ENCODE measurements around the gene ZNF789. TPM values are rescaled to one million over a fixed set of nuclear protein-coding genes. Genes with fewer than 3 reads are reported as not detected.

ZNF789 gene
- total and polyA plus RNA-seq, 2 of the 13 experiments (the other 11 are each of a cell fraction or from before 2014, with no cell fraction given): 19.8 to 25.1 TPM

DNA sequence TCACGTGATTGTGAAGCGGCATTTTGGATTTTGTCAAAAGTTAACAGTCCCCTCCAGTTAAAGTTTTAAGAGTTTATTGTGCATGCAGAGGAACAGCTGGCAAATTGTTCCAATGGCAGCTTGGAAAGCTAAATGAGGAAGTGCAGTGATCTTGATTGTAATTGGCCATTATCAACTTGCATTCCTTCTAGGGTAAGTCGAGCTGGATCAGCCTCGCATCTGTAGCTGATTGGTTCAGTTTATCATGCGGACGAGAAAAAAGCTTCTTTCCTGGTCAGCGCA is 566 bp downstream of the ZNF789 start (continued):
- no peak for TF ChIP-seq CC2D1A (CRISPR knock-in tag; IDR thresholded peaks at IDR 0.05)
- TF ChIP-seq, protein P1, sequence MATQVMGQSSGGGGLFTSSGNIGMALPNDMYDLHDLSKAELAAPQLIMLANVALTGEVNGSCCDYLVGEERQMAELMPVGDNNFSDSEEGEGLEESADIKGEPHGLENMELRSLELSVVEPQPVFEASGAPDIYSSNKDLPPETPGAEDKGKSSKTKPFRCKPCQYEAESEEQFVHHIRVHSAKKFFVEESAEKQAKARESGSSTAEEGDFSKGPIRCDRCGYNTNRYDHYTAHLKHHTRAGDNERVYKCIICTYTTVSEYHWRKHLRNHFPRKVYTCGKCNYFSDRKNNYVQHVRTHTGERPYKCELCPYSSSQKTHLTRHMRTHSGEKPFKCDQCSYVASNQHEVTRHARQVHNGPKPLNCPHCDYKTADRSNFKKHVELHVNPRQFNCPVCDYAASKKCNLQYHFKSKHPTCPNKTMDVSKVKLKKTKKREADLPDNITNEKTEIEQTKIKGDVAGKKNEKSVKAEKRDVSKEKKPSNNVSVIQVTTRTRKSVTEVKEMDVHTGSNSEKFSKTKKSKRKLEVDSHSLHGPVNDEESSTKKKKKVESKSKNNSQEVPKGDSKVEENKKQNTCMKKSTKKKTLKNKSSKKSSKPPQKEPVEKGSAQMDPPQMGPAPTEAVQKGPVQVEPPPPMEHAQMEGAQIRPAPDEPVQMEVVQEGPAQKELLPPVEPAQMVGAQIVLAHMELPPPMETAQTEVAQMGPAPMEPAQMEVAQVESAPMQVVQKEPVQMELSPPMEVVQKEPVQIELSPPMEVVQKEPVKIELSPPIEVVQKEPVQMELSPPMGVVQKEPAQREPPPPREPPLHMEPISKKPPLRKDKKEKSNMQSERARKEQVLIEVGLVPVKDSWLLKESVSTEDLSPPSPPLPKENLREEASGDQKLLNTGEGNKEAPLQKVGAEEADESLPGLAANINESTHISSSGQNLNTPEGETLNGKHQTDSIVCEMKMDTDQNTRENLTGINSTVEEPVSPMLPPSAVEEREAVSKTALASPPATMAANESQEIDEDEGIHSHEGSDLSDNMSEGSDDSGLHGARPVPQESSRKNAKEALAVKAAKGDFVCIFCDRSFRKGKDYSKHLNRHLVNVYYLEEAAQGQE (IDR thresholded peaks at IDR 0.05; ENCODE audit: borderline replicate concordance in 1 of 2, low read depth in 1 of 2, low read length in 2 of 2): no peak
- TF ChIP-seq, protein P2, sequence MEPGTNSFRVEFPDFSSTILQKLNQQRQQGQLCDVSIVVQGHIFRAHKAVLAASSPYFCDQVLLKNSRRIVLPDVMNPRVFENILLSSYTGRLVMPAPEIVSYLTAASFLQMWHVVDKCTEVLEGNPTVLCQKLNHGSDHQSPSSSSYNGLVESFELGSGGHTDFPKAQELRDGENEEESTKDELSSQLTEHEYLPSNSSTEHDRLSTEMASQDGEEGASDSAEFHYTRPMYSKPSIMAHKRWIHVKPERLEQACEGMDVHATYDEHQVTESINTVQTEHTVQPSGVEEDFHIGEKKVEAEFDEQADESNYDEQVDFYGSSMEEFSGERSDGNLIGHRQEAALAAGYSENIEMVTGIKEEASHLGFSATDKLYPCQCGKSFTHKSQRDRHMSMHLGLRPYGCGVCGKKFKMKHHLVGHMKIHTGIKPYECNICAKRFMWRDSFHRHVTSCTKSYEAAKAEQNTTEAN (CRISPR knock-in tag; conservative IDR thresholded peaks at IDR 0.05): no peak
- TF ChIP-seq ZFP82 (CRISPR knock-in tag; IDR thresholded peaks at IDR 0.05; ENCODE audit: borderline replicate concordance): no peak
- TF ChIP-seq ZNF3 (CRISPR knock-in tag; IDR thresholded peaks at IDR 0.05): no peak
- TF ChIP-seq ZKSCAN1 (IDR thresholded peaks at IDR 0.05; ENCODE audit: low read length): no peak
- TF ChIP-seq EZH2 (conservative IDR thresholded peaks at IDR 0.05; ENCODE audit: low read depth, low read length): no peak
- TF ChIP-seq SNAPC2 (CRISPR knock-in tag; IDR thresholded peaks at IDR 0.05): no peak
- no peak for TF ChIP-seq ZNF563 (CRISPR knock-in tag; IDR thresholded peaks at IDR 0.05)
- 0 out of 2 replicates have a peak, but pooled peaks have one; percentile 1 for TF ChIP-seq MIXL1 (CRISPR knock-in tag; IDR thresholded peaks at IDR 0.05)
- TF ChIP-seq TBP (CRISPR knock-in tag; IDR thresholded peaks at IDR 0.05): no peak
- no peak for TF ChIP-seq SKI (IDR thresholded peaks at IDR 0.05; ENCODE audit: partially characterized antibody)
- TF ChIP-seq, protein P3, sequence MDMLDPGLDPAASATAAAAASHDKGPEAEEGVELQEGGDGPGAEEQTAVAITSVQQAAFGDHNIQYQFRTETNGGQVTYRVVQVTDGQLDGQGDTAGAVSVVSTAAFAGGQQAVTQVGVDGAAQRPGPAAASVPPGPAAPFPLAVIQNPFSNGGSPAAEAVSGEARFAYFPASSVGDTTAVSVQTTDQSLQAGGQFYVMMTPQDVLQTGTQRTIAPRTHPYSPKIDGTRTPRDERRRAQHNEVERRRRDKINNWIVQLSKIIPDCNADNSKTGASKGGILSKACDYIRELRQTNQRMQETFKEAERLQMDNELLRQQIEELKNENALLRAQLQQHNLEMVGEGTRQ (IDR thresholded peaks at IDR 0.05; ENCODE audit: low read depth, low read length): no peak
- TF ChIP-seq, protein P3 (CRISPR knock-in tag; IDR thresholded peaks at IDR 0.05; ENCODE audit: borderline replicate concordance): no peak
- TF ChIP-seq, protein P4, sequence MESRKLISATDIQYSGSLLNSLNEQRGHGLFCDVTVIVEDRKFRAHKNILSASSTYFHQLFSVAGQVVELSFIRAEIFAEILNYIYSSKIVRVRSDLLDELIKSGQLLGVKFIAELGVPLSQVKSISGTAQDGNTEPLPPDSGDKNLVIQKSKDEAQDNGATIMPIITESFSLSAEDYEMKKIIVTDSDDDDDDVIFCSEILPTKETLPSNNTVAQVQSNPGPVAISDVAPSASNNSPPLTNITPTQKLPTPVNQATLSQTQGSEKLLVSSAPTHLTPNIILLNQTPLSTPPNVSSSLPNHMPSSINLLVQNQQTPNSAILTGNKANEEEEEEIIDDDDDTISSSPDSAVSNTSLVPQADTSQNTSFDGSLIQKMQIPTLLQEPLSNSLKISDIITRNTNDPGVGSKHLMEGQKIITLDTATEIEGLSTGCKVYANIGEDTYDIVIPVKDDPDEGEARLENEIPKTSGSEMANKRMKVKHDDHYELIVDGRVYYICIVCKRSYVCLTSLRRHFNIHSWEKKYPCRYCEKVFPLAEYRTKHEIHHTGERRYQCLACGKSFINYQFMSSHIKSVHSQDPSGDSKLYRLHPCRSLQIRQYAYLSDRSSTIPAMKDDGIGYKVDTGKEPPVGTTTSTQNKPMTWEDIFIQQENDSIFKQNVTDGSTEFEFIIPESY (CRISPR knock-in tag; IDR thresholded peaks at IDR 0.05): no peak
- TF ChIP-seq, protein P5, sequence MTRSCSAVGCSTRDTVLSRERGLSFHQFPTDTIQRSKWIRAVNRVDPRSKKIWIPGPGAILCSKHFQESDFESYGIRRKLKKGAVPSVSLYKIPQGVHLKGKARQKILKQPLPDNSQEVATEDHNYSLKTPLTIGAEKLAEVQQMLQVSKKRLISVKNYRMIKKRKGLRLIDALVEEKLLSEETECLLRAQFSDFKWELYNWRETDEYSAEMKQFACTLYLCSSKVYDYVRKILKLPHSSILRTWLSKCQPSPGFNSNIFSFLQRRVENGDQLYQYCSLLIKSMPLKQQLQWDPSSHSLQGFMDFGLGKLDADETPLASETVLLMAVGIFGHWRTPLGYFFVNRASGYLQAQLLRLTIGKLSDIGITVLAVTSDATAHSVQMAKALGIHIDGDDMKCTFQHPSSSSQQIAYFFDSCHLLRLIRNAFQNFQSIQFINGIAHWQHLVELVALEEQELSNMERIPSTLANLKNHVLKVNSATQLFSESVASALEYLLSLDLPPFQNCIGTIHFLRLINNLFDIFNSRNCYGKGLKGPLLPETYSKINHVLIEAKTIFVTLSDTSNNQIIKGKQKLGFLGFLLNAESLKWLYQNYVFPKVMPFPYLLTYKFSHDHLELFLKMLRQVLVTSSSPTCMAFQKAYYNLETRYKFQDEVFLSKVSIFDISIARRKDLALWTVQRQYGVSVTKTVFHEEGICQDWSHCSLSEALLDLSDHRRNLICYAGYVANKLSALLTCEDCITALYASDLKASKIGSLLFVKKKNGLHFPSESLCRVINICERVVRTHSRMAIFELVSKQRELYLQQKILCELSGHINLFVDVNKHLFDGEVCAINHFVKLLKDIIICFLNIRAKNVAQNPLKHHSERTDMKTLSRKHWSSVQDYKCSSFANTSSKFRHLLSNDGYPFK (CRISPR knock-in tag; IDR thresholded peaks at IDR 0.05; ENCODE audit: borderline replicate concordance): peak; percentile 16; the same call in 1 of the 2 replicates
- TF ChIP-seq ZNF430 (CRISPR knock-in tag; IDR thresholded peaks at IDR 0.05): 0 out of 2 replicates have a peak, but pooled peaks have one; percentile 9

All from HepG2 (cell line).